Ascending aorta (tissue), 2 donors: Measurements from ENCODE around the gene NR1H4. TPM values are rescaled to one million over a fixed set of nuclear protein-coding genes. Genes with fewer than 3 reads are reported as not detected.

Source experiments
- DNase-seq, 2 donors: peaks; one replicate each; pipeline ENCODE4 v3.0.0-alpha.2; 2019; ENCODE audit warnings: low spot score in 2 of 2
- H3K27ac ChIP-seq, 2 donors: fragments of 200-600 bp; sonication (generic); one replicate each; pipeline ENCODE4 v1.5.1; 2016 to 2017; ENCODE audit warnings: mild to moderate bottlenecking in 1 of 2
- H3K27me3 ChIP-seq: fragments of 200-600 bp; sonication (generic); one replicate; pipeline ENCODE4 v1.5.1; 2017
- H3K36me3 ChIP-seq, 2 donors: fragments of 200-600 bp; sonication (generic); one replicate each; pipeline ENCODE4 v1.5.1; 2016
- H3K4me1 ChIP-seq, 2 donors: fragments of 200-600 bp; sonication (generic); one replicate each; pipeline ENCODE4 v1.5.1; 2016 to 2017; ENCODE audit warnings: mild to moderate bottlenecking in 1 of 2
- H3K4me3 ChIP-seq, 2 donors: fragments of 200-600 bp; sonication (generic); one replicate each; pipeline ENCODE4 v1.5.1; 2016 to 2017; ENCODE audit warnings: mild to moderate bottlenecking in 1 of 2
- H3K9me3 ChIP-seq, 2 donors: fragments of 200-600 bp; sonication (generic); one replicate each; pipeline ENCODE4 v1.5.1; 2016
- CTCF ChIP-seq, 3 experiments: fragments of 200-600 bp in 2 of 3; fragments of 450-650 bp in 1 of 3; sonication (generic) in 2 of 3; IDR thresholded peaks; one replicate each; pipeline ENCODE4 v1.5.1; 2016 to 2019; ENCODE audit warnings: antibody characterized with exemption in 3 of 3, mild to moderate bottlenecking in 1 of 3, moderate library complexity in 1 of 3
- intact Hi-C: fragments of 100-400 bp; cut with DNase I; formaldehyde crosslinking; loops from one replicate; pipeline ENCODE4 v1.15.1; 2023
- total RNA-seq: library from RNA; depleted of rRNA; stranded (reverse); fragments of >200 nt; gene quantifications from one replicate; pipeline ENCODE4 v1.1.0, GENCODE V29; 2016

Gene NR1H4
- total RNA-seq, 1 donor from 2014 or later, result 0.32 TPM

- Histone ChIP-seq H3K36me3 (no peaks in the 10 kb centered on the region), H3K4me1 (no peaks in the 10 kb centered on the region), H3K9me3 (no peaks in the 10 kb centered on the region), H3K27me3 (no peaks in the 10 kb centered on the region), H3K4me3 (no peak overlapping the region), H3K27ac (no peak overlapping the region)
- no peak for TF ChIP-seq CTCF (IDR thresholded peaks at IDR 0.05)
- intact Hi-C loops, result no loop called here
- DNase-seq, result no peak
Observed at GRCh38 chr12:100564090-100564489, 90.4 kb downstream of the NR1H4 start.

GRCh38 chr12:100564905-100565467 lies 91.3 kb downstream of the NR1H4 start:
- no peak for TF ChIP-seq CTCF (IDR thresholded peaks at IDR 0.05)
- DNase-seq, result no peak
- H3K4me3 ChIP-seq, result no peak overlapping the region

GRCh38 chr12:100565987-100566545 lies 92.4 kb downstream of the NR1H4 start:
- Histone ChIP-seq H3K4me3 (no peak overlapping the region), H3K27me3 (no peaks in the 10 kb centered on the region), H3K27ac (no peak overlapping the region), H3K4me1 (no peaks in the 10 kb centered on the region), H3K36me3 (no peaks in the 10 kb centered on the region), H3K9me3 (no peaks in the 10 kb centered on the region)
- intact Hi-C loops, result no loop called here
- TF ChIP-seq CTCF (IDR thresholded peaks at IDR 0.05), result no peak
- no peak for DNase-seq

More at GRCh38 chr12:100564905-100565467, 91.3 kb downstream of the NR1H4 start:
- no peaks in the 10 kb centered on the region for H3K4me1 ChIP-seq
- no peaks in the 10 kb centered on the region for H3K9me3 ChIP-seq
- H3K36me3 ChIP-seq, result no peaks in the 10 kb centered on the region
- intact Hi-C loops, result no loop called here
- H3K27ac ChIP-seq, result no peak overlapping the region
- no peaks in the 10 kb centered on the region for H3K27me3 ChIP-seq

GRCh38 chr12:100566887-100567637 lies 93.4 kb downstream of the NR1H4 start:
- no peak for DNase-seq

GRCh38 chr12:100567945-100568344 lies 94.3 kb downstream of the NR1H4 start:
- Histone ChIP-seq H3K4me1 (no peaks in the 10 kb centered on the region), H3K27ac (no peak overlapping the region), H3K27me3 (no peaks in the 10 kb centered on the region), H3K9me3 (no peaks in the 10 kb centered on the region), H3K36me3 (no peaks in the 10 kb centered on the region), H3K4me3 (no peak overlapping the region)
- no peak for DNase-seq
- no peak for TF ChIP-seq CTCF (IDR thresholded peaks at IDR 0.05)
- intact Hi-C loops, result no loop called here

More at GRCh38 chr12:100566887-100567637, 93.4 kb downstream of the NR1H4 start:
- TF ChIP-seq CTCF (IDR thresholded peaks at IDR 0.05), result no peak
- no peak overlapping the region for H3K4me3 ChIP-seq
- intact Hi-C loops, result no loop called here
- no peaks in the 10 kb centered on the region for H3K27me3 ChIP-seq
- no peaks in the 10 kb centered on the region for H3K36me3 ChIP-seq
- H3K27ac ChIP-seq, result no peak overlapping the region
- H3K4me1 ChIP-seq, result no peaks in the 10 kb centered on the region
- H3K9me3 ChIP-seq, result no peaks in the 10 kb centered on the region
